NB4 (cell line): ENCODE results near the gene SERPINA1.
A peak's percentile ranks its signal among the peaks of the same experiment; 100 is the strongest.

Experiments used
- DNase-seq: peaks from one replicate; pipeline ENCODE4 v3.0.0; 2010; ENCODE audit warnings: low read depth
- H3K4me3 ChIP-seq: one replicate; pipeline ENCODE4 v1.5.1; 2011; ENCODE audit warnings: mild to moderate bottlenecking, low read depth, low read length, moderate library complexity
- CTCF ChIP-seq: IDR thresholded peaks from one replicate; pipeline ENCODE4 v1.5.1; 2012; ENCODE audit warnings: low read depth, low read length
- MAX ChIP-seq: IDR thresholded peaks from 2 replicates; pipeline ENCODE4 v1.6.1; 2011; ENCODE audit warnings: low read depth, low read length
- MYC ChIP-seq: IDR thresholded peaks from 2 replicates; pipeline ENCODE4 v1.6.1; 2011; ENCODE audit warnings: low read depth, low read length
- POLR2A ChIP-seq: IDR thresholded peaks from 2 replicates; pipeline ENCODE4 v1.6.1; 2011; ENCODE audit warnings: mild to moderate bottlenecking; ENCODE audit not compliant: insufficient read length; ENCODE audit errors: extremely low read depth

Gene SERPINA1

GRCh38 chr14:94367347-94368242, 20.8 kb downstream of the SERPINA1 start:
- peak; percentile 23 for DNase-seq
- TF ChIP-seq MAX (no peak), CTCF (no peak)
- H3K4me3 ChIP-seq, result no peak overlapping the region

DNA sequence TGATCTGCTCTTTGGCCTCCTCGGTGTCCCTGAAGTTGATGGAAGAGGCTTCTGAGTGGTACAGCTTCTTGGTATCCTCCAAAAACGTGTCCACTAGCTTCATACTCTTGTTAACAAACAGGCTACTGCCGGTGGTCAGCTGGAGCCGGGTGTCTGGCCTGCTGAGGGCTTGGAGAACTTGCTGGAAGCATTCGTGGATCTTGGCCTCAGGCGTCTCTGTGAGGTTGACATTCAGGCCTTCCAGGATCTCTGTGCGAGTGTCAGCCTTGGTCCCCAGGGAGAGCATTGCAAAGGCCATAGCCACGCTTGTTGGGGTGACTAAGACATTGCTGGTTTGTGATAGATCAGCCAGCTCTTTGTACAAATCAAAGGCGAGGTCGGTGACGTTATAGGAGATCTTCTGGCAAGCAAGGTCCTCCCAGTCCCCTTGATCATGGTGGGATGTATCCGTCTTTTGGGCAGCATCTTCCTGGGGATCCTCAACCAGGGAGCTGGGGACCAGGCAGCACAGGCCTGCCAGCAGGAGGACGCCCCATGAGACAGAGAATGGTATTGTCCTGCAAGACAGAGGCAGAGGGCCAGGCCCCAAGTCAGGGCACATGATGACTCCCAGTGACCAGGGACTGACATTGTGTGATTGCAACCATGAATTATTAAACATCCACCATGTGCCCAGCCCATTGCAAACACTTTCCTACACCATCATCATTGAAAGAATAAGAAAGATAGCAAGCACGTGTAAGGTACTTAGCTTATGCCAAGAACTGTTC, 22.1 kb downstream of the SERPINA1 start, which contains the start of gene SERPINA2:
Gene SERPINA2, minus strand, starts transcription at position 553 of the 770 bp plus-strand sequence.
- no peak within 1 kb of the TSS for H3K4me3 ChIP-seq
- peak; percentile 29 for DNase-seq
- TF ChIP-seq POLR2A (no peak), CTCF (no peak), MAX (no peak), MYC (no peak)

DNA sequence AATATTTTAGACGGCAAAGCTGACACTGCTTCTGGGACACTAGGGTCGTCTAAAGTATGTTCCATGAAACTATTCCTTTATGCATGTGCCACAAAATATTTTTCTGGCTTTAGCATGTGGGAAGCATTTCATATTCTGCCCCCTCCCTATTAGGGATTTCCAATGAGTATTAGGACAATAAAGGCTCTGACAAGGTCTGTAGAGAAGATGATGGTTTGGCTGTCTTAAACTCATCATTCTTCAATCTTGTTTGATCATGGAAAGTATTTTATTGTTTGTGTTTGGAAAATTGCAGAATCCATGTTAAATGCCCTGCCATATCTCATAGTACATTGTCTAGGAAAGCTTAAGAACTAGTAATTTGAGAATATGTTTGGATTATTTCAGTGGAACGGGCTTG, 22.8 kb downstream of the SERPINA1 start:
- no peak for DNase-seq
- TF ChIP-seq CTCF, result no peak
- no peak for TF ChIP-seq MAX
- no peak for TF ChIP-seq MYC
- no peak for TF ChIP-seq POLR2A
- H3K4me3 ChIP-seq, result no peak overlapping the region

GRCh38 chr14:94364964-94365363, 23.4 kb downstream of the SERPINA1 start:
- no peak for DNase-seq
- no peak overlapping the region for H3K4me3 ChIP-seq
- TF ChIP-seq MYC, result no peak
- no peak for TF ChIP-seq MAX
- no peak for TF ChIP-seq CTCF
- TF ChIP-seq POLR2A, result no peak

DNA sequence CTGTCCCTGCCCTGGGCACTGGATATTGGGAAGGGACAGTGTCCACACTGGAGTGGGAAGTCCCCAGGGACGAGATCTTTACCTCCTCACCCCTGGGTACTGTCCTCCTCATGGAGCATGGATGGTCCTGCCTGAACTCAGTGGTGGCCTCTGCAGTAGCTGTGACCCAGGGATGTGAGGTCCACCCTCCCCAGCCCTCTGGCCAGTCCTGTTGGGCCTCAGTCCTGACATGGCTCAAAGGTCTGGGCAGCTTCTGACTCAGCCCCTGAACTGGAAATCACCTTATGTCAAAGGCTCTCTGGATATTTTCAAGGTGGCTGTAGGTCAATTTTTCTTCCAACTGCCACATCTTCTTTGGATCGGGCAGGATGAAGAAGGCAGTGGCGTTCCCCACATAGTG, 24.4 kb downstream of the SERPINA1 start:
- no peak overlapping the region for H3K4me3 ChIP-seq
- DNase-seq, result no peak

More for the DNA sequence above, 24.4 kb downstream of the SERPINA1 start:
- TF ChIP-seq MYC (no peak), MAX (no peak), CTCF (no peak), POLR2A (no peak)
